Activated naive CD8-positive, alpha-beta T cell treated with anti-CD3 and anti-CD28 coated beads, Interleukin-2, amount 50 U/mL, for 16 hours (primary cell): ENCODE data around the gene ZMYND11.
"Not testable (repeated sequence)": the region's sequence is repeated elsewhere in the genome, so short reads cannot be mapped to it uniquely, and the experiment has no call there.

Experiments
- DNase-seq: peaks from one replicate; pipeline ENCODE4 v3.0.0-alpha.2; 2020; ENCODE audit warnings: low read depth, low spot score

The ZMYND11 gene

GRCh38 chr10:282294-283139 is 147.3 kb downstream of the ZMYND11 start:
- no peak for DNase-seq

DNA sequence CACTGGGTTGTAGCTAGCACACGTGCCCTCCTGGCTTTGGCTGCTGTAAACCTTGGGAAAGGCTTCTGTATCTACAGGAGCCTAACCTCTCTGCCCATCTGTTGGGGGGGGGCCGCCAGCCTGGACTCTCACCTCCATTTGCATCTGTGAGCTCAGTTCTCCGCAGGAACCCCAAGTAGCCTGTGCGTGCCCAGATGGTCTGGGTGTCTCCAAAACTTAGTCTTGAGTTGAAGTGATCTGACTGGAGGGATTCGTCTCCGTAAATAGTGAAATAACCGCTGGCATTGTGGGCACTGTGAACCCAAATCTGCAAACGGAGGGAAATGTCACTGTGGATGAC is 147.9 kb downstream of the ZMYND11 start:
- DNase-seq: no peak

DNA sequence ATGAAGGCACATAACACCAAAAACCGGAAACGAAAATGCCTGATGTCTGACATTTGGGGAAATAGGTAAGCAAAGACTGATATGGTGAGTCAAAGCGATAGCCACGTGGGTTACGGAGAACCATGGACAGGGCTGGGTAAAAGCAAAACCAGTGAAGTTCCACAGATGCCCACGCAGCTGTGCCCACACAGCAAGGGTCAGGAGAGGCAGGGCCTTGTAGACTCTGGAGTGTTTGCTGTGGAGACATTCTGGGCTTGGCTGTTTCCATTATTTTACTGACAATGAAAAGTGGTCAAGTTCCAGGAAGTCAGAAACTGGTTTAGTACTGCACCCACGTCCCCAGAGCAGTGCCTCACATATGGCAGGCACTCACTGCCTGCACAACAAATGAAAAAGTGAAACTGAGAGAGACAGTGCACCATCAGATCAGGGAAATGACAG is 148.7 kb downstream of the ZMYND11 start:
- no peak for DNase-seq

DNA sequence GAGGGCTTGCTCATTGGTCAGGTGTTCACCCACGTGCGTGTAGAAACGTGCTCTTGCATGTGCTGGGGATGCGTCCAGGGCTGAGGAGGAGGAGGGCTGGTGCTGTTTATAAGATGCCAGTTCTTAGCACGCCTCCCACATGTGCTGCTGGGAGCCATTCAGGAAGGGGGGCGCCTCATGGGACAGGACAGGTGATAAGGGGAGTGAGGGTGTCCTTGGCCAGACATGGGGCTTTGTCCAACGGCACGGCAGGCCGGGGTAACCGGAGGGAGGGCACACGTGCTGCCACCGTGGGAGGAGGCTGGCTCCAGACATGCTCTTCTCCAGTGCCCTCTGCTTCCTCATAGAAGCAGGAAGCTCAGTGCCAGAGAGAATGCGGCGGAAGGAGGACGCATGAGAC is 150.0 kb downstream of the ZMYND11 start:
- DNase-seq: no peak

- DNase-seq: no peak
These were observed 151.9 kb downstream of the ZMYND11 start for GRCh38 chr10:287026-287709.

GRCh38 chr10:287814-288213 is 152.6 kb downstream of the ZMYND11 start:
- no peak for DNase-seq

GRCh38 chr10:288316-289200 is 153.3 kb downstream of the ZMYND11 start:
- DNase-seq: no peak

- DNase-seq: no peak
These were observed 154.3 kb downstream of the ZMYND11 start for GRCh38 chr10:289581-289980.

- no peak for DNase-seq
These were observed 154.9 kb downstream of the ZMYND11 start for GRCh38 chr10:290026-290725.

- no peak for DNase-seq
These were observed 158.4 kb downstream of the ZMYND11 start for GRCh38 chr10:293636-294035.

- no peak for DNase-seq
These were observed 162.3 kb downstream of the ZMYND11 start for GRCh38 chr10:297567-297966.

DNA sequence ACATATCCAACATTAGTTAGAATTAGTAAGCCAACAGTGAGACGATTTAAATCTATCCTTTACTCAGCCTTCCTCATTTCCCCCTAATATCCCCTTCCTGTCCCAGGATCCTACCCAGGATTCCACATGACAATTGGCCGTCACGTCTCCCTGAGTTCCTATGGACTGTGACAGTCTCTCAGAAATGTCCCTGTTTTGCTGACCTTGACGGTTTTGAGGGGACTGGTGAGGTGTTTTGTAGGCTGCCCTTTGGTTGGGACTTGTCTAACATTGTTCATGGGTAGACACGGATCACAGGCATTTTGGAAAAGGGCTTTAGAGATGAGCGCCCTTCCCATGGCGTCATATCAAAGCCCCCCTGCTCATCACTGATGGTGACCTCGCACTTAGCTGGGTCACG is 162.8 kb downstream of the ZMYND11 start:
- DNase-seq: no peak

GRCh38 chr10:299512-299911 is 164.3 kb downstream of the ZMYND11 start:
- DNase-seq: no peak

DNA sequence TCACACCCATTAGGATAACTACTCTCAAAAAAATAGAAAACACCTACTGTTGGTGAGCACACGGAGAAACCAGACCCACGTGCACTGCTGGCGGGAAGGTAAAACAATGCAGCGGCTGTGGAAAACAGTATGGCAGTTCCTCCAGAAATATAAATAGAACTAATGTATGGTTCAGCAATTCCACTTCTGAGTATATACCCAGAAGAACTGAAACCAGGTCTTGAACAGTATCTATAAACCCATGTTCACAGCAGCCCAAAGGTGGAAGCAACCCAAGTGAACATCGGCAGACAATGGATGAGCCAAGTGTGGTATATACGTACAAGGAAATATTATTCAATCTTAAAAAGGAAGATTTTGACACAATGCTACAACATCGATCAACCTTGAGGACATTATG is 164.7 kb downstream of the ZMYND11 start:
- no peak for DNase-seq

GRCh38 chr10:300580-300979 is 165.3 kb downstream of the ZMYND11 start:
- DNase-seq: not testable (repeated sequence)

- no peak for DNase-seq
These were observed 166.3 kb downstream of the ZMYND11 start for GRCh38 chr10:301536-301935.
